Endothelial cell of umbilical vein (primary cell): ENCODE data around the gene HSPB3. TPM values are rescaled to one million over a fixed set of nuclear protein-coding genes. Genes with fewer than 3 reads are reported as not detected.

ENCODE experiments used
- BruUV-seq: library from RNA; stranded (reverse); fragments of 400-500 nt; replicated peaks from 2 replicates; lab custom pipeline; 2021; lab: Mats Ljungman, UMichigan
- CTCF ChIA-PET: fragments of 300-600, 350-600 bp; sonication (Branson Sonifier 250); formaldehyde crosslinking; loops from one replicate; lab custom pipeline; 2021; ENCODE audit warnings: antibody characterized with exemption, inconsistent platforms; lab: Charles Lee
- POLR2A ChIA-PET: fragments of 300-600, 350-600 bp; sonication (Branson Sonifier 250); formaldehyde crosslinking; loops from one replicate; lab custom pipeline; 2021; ENCODE audit warnings: antibody characterized with exemption, inconsistent platforms; lab: Charles Lee
- DNase-seq: peaks from one replicate; pipeline ENCODE4 v3.0.0-alpha.2; 2011; ENCODE audit warnings: low read depth, low spot score
- FAIRE-seq: peaks from 2 replicates; lab custom pipeline; 2011; peaks lifted over from hg19 to GRCh38; lab: Jason Lieb, UNC
- H2AFZ ChIP-seq: 2 replicates; pipeline ENCODE4 v1.6.0; 2012; ENCODE audit warnings: low read depth, low read length, control low read depth, inconsistent platforms
- H3K27ac ChIP-seq: 2 replicates; pipeline ENCODE4 v1.5.1; 2011; ENCODE audit warnings: low read depth, mild to moderate bottlenecking, control low read depth, low read length, moderate library complexity; ENCODE audit not compliant: insufficient read depth
- H3K27me3 ChIP-seq, 2 experiments: 2 replicates each; pipeline versions ENCODE4 v1.6.0 to v1.6.1; 2011; ENCODE audit warnings: low read length in 2 of 2, mixed read lengths in 1 of 2; ENCODE audit not compliant: control insufficient read depth in 2 of 2, insufficient read depth in 2 of 2
- H3K36me3 ChIP-seq, 2 experiments: 2 replicates in 1 of 2; 3 replicates in 1 of 2; pipeline ENCODE4 v1.5.1; 2011; ENCODE audit warnings: low read length in 2 of 2, mild to moderate bottlenecking in 1 of 2, moderate library complexity in 1 of 2; ENCODE audit not compliant: control insufficient read depth in 2 of 2, insufficient read depth in 2 of 2; ENCODE audit errors: extremely low read depth in 1 of 2
- H3K4me1 ChIP-seq: 3 replicates; pipeline ENCODE4 v1.5.1; 2011; ENCODE audit warnings: mild to moderate bottlenecking, low read length; ENCODE audit not compliant: control insufficient read depth, insufficient read depth; ENCODE audit errors: extremely low read depth
- H3K4me2 ChIP-seq: 2 replicates; pipeline ENCODE4 v1.6.1; 2011; ENCODE audit warnings: low read length, control low read depth, mixed read lengths; ENCODE audit not compliant: insufficient read depth
- H3K4me3 ChIP-seq, 3 experiments: fragments of 200-600 bp in 1 of 3; sonication (generic), shearing (Covaris generic) in 1 of 3; replicated peaks in 1 of 3; 2 replicates each; pipeline ENCODE4 v1.5.1; 2011 to 2016; ENCODE audit warnings: control low read depth in 3 of 3, low read length in 3 of 3, mild to moderate bottlenecking in 2 of 3, inconsistent platforms in 1 of 3, low read depth in 1 of 3, moderate library complexity in 1 of 3; ENCODE audit not compliant: insufficient read depth in 1 of 3
- H3K79me2 ChIP-seq: 2 replicates; pipeline ENCODE4 v1.6.0; 2012; ENCODE audit warnings: low read length, inconsistent platforms; ENCODE audit not compliant: control insufficient read depth, insufficient read depth
- H3K9ac ChIP-seq: replicated peaks from 2 replicates; pipeline ENCODE3; 2011; ENCODE audit warnings: low read length, control low read depth; ENCODE audit not compliant: insufficient read depth; ENCODE audit errors: extremely low read depth
- H3K9me1 ChIP-seq: replicated peaks from 3 replicates; pipeline ENCODE4 v1.6.0; 2011; ENCODE audit warnings: mild to moderate bottlenecking, low read length; ENCODE audit not compliant: control insufficient read depth, insufficient read depth; ENCODE audit errors: extremely low read depth
- H3K9me3 ChIP-seq: replicated peaks from 2 replicates; pipeline ENCODE4 v1.5.1; 2012; ENCODE audit warnings: low read length, inconsistent platforms; ENCODE audit not compliant: control insufficient read depth, insufficient read depth
- H4K20me1 ChIP-seq: replicated peaks from 2 replicates; pipeline ENCODE3; 2011; ENCODE audit warnings: mild to moderate bottlenecking, low read length; ENCODE audit not compliant: control insufficient read depth, insufficient read depth; ENCODE audit errors: extremely low read depth
- EZH2 ChIP-seq: IDR thresholded peaks from 2 replicates; pipeline ENCODE4 v1.6.1; 2012; ENCODE audit warnings: borderline replicate concordance, low read depth, mild to moderate bottlenecking, moderate library complexity, low read length, inconsistent platforms; ENCODE audit not compliant: severe bottlenecking
- FOS ChIP-seq: IDR thresholded peaks from 2 replicates; pipeline ENCODE4 v1.6.1; 2011; ENCODE audit warnings: mild to moderate bottlenecking, low read length, moderate library complexity, borderline replicate concordance; ENCODE audit not compliant: insufficient read depth
- GATA2 ChIP-seq: IDR thresholded peaks from 2 replicates; pipeline ENCODE4 v1.7.0; 2011; ENCODE audit warnings: low read depth, mild to moderate bottlenecking, moderate library complexity, mixed read lengths, low read length; ENCODE audit not compliant: insufficient read length, insufficient read depth
- JUN ChIP-seq: IDR thresholded peaks from 2 replicates; pipeline ENCODE4 v1.6.1; 2011; ENCODE audit warnings: borderline replicate concordance, low read depth; ENCODE audit not compliant: insufficient read length, insufficient read depth
- MYC ChIP-seq: IDR thresholded peaks from one replicate; pipeline ENCODE4 v1.6.1; 2011; ENCODE audit warnings: mild to moderate bottlenecking, low read depth, low read length
- POLR2A ChIP-seq: IDR thresholded peaks from 2 replicates; pipeline ENCODE4 v1.6.1; 2012; ENCODE audit warnings: low read depth, mild to moderate bottlenecking, control low read depth, low read length
- POLR2AphosphoS5 ChIP-seq: IDR thresholded peaks from 2 replicates; pipeline ENCODE4 v1.6.1; 2012; ENCODE audit warnings: low read depth, mild to moderate bottlenecking, control low read depth, low read length, moderate library complexity; ENCODE audit not compliant: insufficient read depth
- dilution Hi-C: fragments of 300-500 bp; cut with MboI; formaldehyde crosslinking; loops from one replicate; pipeline ENCODE4 v1.15.0; 2019; ENCODE audit warnings: low sequenced_read_pairs; ENCODE audit not compliant: extremely low pct_ligation_motif_present
- intact Hi-C: fragments of 100-400 bp; cut with micrococcal nuclease; formaldehyde crosslinking; loops from one replicate; pipeline ENCODE4 v1.10.0; 2022
- polyA plus RNA-seq, 4 experiments: library from polyadenylated mRNA; depleted of rRNA in 3 of 4; stranded (reverse) in 3 of 4; unstranded in 1 of 4; fragments of >200 nt; gene quantifications; 2 replicates each; pipeline versions ENCODE4 v1.2.1 to v1.2.3, GENCODE V29; 2011 to 2012; ENCODE audit warnings: missing spikeins in 1 of 4
- total RNA-seq: library from RNA; stranded (reverse); gene quantifications from 2 replicates; pipeline ENCODE4 v1.2.3, GENCODE V29; 2021
- TF ChIP-seq, protein P1 (sequence below): IDR thresholded peaks from 2 replicates; pipeline ENCODE4 v1.6.1; 2011; ENCODE audit not compliant: insufficient read depth, insufficient read length
- TF ChIP-seq, protein P2 (sequence below), 2 donors: IDR thresholded peaks; 1 replicate in 1 of 2; 2 replicates in 1 of 2; pipeline ENCODE4 v1.5.1; 2011; ENCODE audit warnings: low read length in 2 of 2, mild to moderate bottlenecking in 2 of 2, moderate library complexity in 2 of 2, control low read depth in 1 of 2, inconsistent platforms in 1 of 2, low read depth in 1 of 2; ENCODE audit not compliant: insufficient read depth in 1 of 2; ENCODE audit errors: extremely low read depth in 1 of 2

HSPB3 gene
- total and polyA plus RNA-seq, 2 donors (not counting 3 experiments of a cell fraction or from before 2014, with no cell fraction given), result not detected

DNA sequence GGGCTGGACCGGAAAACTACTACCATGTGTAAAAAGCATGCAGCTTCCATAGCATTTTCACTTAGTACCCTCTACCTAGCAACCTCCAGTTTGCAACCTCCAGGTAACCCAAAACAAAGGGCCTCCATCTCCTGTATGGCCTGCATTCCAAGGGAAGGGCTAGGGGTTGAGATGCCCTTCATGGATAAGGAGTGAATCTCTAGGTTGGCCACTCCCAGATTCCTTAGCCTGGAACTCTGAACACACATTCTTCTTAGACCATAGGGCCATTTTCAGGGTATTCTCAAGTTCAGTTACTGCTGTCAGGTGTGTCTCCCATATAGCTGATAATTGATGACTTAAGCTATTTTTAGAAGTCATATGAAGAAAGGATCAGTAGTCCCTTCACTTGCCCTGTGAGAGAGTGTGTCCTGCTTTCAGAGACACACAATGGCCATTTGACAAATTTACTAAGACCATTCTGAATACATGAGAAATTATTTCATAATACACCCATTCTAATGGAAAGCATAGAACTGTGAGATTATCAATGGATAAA lies 22.5 kb downstream of the HSPB3 start:
- dilution Hi-C loops, result no loop called here
- intact Hi-C loops, result no loop called here
- H3K9me1 ChIP-seq, result no peaks in the 10 kb centered on the region
- no peaks in the 10 kb centered on the region for H3K79me2 ChIP-seq
- no peaks in the 10 kb centered on the region for H3K4me1 ChIP-seq
- no TSS peak for BruUV-seq
- no peak overlapping the region for H3K4me3 ChIP-seq
- H3K27me3 ChIP-seq, result peaks cover 6 to 10% of the 10 kb centered on the region in 2 experiments
- H3K9me3 ChIP-seq, result no peaks in the 10 kb centered on the region
- TF ChIP-seq EZH2 (no peak), GATA2 (no peak), POLR2AphosphoS5 (no peak), POLR2A (no peak), FOS (no peak), JUN (no peak), MYC (no peak)
- TF ChIP-seq, protein P1, sequence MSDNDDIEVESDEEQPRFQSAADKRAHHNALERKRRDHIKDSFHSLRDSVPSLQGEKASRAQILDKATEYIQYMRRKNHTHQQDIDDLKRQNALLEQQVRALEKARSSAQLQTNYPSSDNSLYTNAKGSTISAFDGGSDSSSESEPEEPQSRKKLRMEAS, result no peak
- TF ChIP-seq, protein P2, sequence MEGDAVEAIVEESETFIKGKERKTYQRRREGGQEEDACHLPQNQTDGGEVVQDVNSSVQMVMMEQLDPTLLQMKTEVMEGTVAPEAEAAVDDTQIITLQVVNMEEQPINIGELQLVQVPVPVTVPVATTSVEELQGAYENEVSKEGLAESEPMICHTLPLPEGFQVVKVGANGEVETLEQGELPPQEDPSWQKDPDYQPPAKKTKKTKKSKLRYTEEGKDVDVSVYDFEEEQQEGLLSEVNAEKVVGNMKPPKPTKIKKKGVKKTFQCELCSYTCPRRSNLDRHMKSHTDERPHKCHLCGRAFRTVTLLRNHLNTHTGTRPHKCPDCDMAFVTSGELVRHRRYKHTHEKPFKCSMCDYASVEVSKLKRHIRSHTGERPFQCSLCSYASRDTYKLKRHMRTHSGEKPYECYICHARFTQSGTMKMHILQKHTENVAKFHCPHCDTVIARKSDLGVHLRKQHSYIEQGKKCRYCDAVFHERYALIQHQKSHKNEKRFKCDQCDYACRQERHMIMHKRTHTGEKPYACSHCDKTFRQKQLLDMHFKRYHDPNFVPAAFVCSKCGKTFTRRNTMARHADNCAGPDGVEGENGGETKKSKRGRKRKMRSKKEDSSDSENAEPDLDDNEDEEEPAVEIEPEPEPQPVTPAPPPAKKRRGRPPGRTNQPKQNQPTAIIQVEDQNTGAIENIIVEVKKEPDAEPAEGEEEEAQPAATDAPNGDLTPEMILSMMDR (IDR thresholded peaks at IDR 0.05; ENCODE audit: extremely low read depth in 1 of 2, insufficient read depth in 1 of 2, low read depth in 1 of 2, low read length in 2 of 2), result no peak
- CTCF ChIA-PET, result no interaction called here
- POLR2A ChIA-PET, result no interaction called here
- H3K27ac ChIP-seq, result no peak overlapping the region
- no peak overlapping the region for H3K9ac ChIP-seq
- H4K20me1 ChIP-seq, result no peaks in the 10 kb centered on the region
- no peak overlapping the region for H2AFZ ChIP-seq
- DNase-seq, result no peak
- H3K4me2 ChIP-seq, result no peak overlapping the region
- no peak for FAIRE-seq
- H3K36me3 ChIP-seq, result no peaks in the 10 kb centered on the region
